Measurements from ENCODE around the gene CNKSR2. TPM values are rescaled to one million over a fixed set of nuclear protein-coding genes. Genes with fewer than 3 reads are reported as not detected.

Gene CNKSR2
- total and polyA plus RNA-seq, 2 of the 13 experiments (the other 11 are each of a cell fraction or from before 2014, with no cell fraction given) = not detected

- TF ChIP-seq SNAPC4 (CRISPR knock-in tag; IDR thresholded peaks at IDR 0.05) = no peak
- no peak for TF ChIP-seq ZBTB49 (CRISPR knock-in tag; IDR thresholded peaks at IDR 0.05; ENCODE audit: borderline replicate concordance)
- no peak for TF ChIP-seq MTERF4 (CRISPR knock-in tag; IDR thresholded peaks at IDR 0.05)
- TF ChIP-seq ZNF652 (CRISPR knock-in tag; IDR thresholded peaks at IDR 0.05; ENCODE audit: borderline replicate concordance, low read depth) = no peak
- no peak for TF ChIP-seq NBN (conservative IDR thresholded peaks at IDR 0.05)
Observed at GRCh38 chrX:21382715-21383114, 8.5 kb downstream of the CNKSR2 start (continued).

All from HepG2 (cell line).